Measurements from ENCODE around the gene TRPT1.

DNA sequence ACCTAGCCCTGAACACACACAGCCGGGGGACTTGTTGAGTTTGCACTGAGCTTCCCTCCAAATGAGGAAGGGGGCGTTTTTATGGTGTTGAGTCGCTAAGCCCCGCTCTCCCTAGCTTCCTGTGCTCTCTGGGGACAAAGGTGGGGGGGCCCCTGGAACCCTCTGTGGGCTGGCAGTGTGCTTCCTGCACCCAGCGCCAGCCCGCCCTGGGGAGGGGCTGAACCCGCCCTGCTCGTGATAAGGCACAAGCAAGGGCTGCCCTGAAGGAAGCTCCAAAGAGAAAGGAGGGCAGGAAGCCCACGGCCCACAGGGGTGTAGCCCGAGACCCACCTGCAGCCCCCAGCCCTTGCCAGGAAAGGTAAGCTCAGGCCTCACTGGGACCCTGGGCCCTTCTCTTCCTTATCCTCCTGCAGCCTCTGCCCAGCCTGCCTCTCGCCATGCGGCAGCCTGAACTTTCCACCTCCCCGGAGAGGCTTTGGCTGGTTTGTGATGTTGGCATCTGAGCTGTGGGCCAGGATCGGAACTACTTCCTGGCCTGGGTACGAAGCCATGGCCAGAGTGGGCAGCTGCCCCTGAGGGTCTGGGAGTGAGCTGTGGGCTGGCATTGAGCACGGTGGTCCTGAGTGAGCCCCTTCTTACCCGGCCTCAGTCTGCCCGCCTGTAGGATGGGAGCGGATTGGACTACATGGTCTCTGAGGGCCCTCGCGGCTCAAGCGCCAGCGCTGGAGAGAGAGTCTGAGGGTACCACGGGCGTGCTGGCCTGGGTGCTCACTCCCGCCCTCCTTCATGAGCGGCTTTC lies 19.3 kb downstream of the TRPT1 start, which contains the start of gene FERMT3:
- TF ChIP-seq, protein P1, sequence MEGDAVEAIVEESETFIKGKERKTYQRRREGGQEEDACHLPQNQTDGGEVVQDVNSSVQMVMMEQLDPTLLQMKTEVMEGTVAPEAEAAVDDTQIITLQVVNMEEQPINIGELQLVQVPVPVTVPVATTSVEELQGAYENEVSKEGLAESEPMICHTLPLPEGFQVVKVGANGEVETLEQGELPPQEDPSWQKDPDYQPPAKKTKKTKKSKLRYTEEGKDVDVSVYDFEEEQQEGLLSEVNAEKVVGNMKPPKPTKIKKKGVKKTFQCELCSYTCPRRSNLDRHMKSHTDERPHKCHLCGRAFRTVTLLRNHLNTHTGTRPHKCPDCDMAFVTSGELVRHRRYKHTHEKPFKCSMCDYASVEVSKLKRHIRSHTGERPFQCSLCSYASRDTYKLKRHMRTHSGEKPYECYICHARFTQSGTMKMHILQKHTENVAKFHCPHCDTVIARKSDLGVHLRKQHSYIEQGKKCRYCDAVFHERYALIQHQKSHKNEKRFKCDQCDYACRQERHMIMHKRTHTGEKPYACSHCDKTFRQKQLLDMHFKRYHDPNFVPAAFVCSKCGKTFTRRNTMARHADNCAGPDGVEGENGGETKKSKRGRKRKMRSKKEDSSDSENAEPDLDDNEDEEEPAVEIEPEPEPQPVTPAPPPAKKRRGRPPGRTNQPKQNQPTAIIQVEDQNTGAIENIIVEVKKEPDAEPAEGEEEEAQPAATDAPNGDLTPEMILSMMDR (IDR thresholded peaks at IDR 0.05), result no peak
- peak in 1 of 3 donors; percentile 29 for TF ChIP-seq POLR2A (IDR thresholded peaks at IDR 0.05)
